ENCODE measurements around the gene PLD4.
"Not testable (repeated sequence)": the region's sequence is repeated elsewhere in the genome, so short reads cannot be mapped to it uniquely, and the experiment has no call there.

PLD4 gene

DNA sequence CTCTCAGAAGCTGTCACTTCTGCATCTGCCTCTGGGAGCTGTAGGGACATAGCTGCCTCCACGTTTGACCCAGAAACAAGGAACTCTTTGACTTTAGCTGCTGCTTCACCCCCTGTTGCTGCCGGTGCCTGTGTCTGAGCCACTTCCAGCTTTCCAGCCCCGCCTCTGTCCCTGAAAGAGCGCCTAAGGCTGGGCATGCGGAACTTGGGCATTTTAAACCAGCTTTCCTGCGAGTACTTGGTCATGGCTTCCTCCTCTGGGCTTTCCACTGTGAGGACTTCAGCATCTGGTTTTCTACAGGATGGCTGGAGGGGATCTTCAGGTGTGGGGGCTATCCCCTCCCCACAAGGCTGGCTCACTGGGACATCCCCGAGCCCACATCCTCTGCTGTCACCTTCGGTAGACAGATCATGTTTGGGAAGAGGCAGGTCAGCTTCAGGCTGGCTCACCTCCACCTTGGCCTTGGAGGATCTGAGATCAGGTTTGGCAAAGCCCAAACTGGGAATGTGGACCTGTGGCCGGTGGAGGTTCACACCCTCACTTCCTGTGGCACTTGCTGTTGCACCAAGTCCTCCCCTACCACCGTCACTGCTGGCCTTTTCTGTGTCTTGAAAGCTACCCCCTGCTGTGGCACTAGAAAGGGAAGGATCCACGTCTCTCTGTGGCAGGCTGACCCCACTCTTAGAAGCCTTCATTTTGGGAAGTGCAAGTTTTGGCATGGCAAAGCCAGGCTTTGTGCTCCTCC is 15.2 kb downstream of the PLD4 start:
- Histone ChIP-seq H3K4me1 (peaks cover 0 to 29% (median 14%) of the 10 kb centered on the region in 10 experiments; a peak in 17 of 20 replicates), H3K4me2 (0 out of 22 replicates have a peak overlapping the region, but pooled peaks of 1 of the 11 experiments have one; percentile 10), H4K20me1 (peaks cover 0 to 3% (median 0%) of the 10 kb centered on the region in 11 experiments; a peak in 1 of 22 replicates), H3K36me3 (no peaks in the 10 kb centered on the region; a peak in 1 of 22 replicates), H3K9me3 (replicated peaks in 1 of 11) (no peaks in the 10 kb centered on the region), H3K27me3 (peaks cover 0 to 15% (median 0%) of the 10 kb centered on the region in 11 experiments; a peak in 8 of 22 replicates), H3K4me3 (no peak overlapping the region), H3K9ac (no peak overlapping the region), H3K27ac (no peak overlapping the region)
- TF ChIP-seq Cebpa-rat (IDR thresholded peaks at IDR 0.05) = no peak

DNA sequence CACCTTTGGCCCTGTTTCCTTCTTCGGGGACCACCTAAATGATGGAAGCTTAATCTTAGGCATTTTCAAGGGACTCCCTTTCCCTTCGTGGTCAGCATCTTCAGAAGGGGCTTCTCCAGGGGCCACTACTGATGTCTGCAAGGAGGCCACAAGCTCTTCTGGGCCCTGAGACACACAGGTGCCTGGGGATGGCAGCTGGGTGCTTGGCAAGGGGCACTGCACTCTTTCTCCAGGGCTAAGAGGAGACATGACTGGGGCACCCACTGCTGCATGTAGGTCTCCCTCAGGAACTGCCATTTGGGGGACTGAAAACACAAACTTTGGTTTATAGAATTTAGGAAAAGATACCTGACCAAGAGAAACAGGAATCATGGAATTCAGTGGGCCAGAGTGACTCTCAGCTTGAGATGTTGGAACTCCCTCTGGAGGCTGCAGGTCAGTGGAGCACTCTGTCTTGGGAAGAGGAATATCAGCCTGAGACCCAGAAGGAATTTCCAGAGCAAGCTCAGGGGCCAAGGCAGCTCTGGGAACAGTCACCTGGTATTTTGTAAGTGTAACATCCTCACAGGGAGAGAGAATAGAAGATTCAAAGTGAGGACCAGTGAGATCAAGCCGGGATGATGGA is 16.0 kb downstream of the PLD4 start:
- no peak for TF ChIP-seq Cebpa-rat (IDR thresholded peaks at IDR 0.05)
- Histone ChIP-seq H3K36me3 (no peaks in the 10 kb centered on the region; a peak in 1 of 22 replicates), H3K27ac (no peak overlapping the region), H4K20me1 (no peaks in the 10 kb centered on the region), H3K27me3 (peaks cover 0 to 12% (median 0%) of the 10 kb centered on the region in 11 experiments; a peak in 3 of 22 replicates), H3K9ac (no peak overlapping the region), H3K9me3 (replicated peaks in 1 of 11) (no peaks in the 10 kb centered on the region), H3K4me1 (peaks cover 0 to 22% (median 12%) of the 10 kb centered on the region in 10 experiments; a peak in 17 of 20 replicates), H3K4me2 (no peak overlapping the region), H3K4me3 (no peak overlapping the region)

DNA sequence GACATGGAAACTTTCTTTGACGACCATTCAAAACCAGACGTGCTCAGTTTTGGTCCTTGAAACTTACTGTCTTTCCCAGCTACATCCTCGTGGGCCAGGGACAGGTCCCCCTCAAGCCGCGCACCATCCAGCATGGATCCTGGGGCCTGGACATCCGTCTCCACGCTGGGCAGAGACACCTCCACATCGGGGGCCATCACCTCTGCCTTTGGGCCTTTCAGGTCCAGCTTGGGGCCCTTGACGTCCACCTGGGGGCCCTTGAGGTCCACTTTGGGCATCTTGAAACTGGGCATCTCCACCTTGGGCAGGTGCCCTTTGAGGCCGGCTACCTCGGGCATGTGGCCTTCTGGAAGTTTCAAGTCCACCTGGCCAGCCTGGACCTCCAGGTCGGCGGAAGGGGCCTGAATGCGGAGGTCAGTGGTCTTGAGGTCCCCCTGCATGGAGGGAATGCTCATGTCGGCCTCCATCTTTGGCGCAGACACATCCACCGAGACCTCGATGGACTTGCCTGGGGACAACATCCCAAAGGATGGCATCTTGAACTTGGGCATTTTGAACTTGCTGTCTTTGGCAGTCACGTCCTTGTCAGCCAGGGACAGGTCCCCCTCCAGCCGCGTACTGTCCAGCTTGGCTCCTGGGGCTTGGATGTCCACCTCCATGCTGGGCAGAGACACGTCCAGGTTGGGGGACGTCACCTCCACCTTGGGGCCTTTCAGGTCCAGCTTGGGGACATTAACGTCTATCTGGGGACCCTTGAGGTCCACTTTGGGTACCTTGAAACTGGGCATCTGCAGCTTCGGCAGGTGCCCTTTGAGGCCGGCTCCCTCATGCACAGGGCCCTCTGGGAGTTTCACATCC is 17.1 kb downstream of the PLD4 start:
- H3K27me3 ChIP-seq = peaks cover 0 to 12% (median 0%) of the 10 kb centered on the region in 11 experiments; a peak in 3 of 22 replicates
- H4K20me1 ChIP-seq = no peaks in the 10 kb centered on the region

DNA sequence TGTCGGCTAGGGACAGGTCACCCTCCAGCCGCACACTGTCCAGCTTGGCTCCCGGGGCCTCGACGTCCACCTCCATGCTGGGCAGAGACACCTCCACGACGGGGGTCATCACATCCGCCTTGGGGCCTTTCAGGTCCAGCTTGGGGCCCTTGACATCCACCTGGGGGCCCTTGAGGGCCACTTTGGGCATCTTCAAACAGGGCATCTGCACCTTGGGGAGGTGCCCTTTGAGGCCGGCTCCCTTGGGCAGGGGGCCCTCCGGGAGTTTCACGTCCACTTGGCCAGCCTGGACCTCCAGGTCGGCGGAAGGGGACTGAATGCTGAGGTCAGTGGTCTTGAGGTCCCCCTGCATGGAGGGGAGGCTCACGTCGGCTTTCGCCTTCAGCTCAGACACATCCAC is 17.9 kb downstream of the PLD4 start:
- Histone ChIP-seq H3K36me3 (no peaks in the 10 kb centered on the region; a peak in 1 of 22 replicates), H3K9ac (no peak overlapping the region), H3K9me3 (replicated peaks in 1 of 11) (no peaks in the 10 kb centered on the region), H3K4me3 (no peak overlapping the region), H3K27me3 (peaks cover 0 to 6% (median 0%) of the 10 kb centered on the region in 11 experiments; a peak in 3 of 22 replicates), H4K20me1 (no peaks in the 10 kb centered on the region), H3K4me1 (peaks cover 0 to 7% (median 0%) of the 10 kb centered on the region in 10 experiments; a peak in 3 of 20 replicates), H3K4me2 (no peak overlapping the region), H3K27ac (no peak overlapping the region)
- no peak for TF ChIP-seq Cebpa-rat (IDR thresholded peaks at IDR 0.05)

More for the DNA sequence above, 17.1 kb downstream of the PLD4 start:
- Histone ChIP-seq H3K4me3 (no peak overlapping the region), H3K27ac (no peak overlapping the region), H3K4me1 (peaks cover 0 to 11% (median 5%) of the 10 kb centered on the region in 10 experiments; a peak in 14 of 20 replicates), H3K9me3 (replicated peaks in 1 of 11) (no peaks in the 10 kb centered on the region), H3K9ac (no peak overlapping the region), H3K36me3 (no peaks in the 10 kb centered on the region; a peak in 1 of 22 replicates), H3K4me2 (no peak overlapping the region)
- TF ChIP-seq Cebpa-rat (IDR thresholded peaks at IDR 0.05) = no peak

DNA sequence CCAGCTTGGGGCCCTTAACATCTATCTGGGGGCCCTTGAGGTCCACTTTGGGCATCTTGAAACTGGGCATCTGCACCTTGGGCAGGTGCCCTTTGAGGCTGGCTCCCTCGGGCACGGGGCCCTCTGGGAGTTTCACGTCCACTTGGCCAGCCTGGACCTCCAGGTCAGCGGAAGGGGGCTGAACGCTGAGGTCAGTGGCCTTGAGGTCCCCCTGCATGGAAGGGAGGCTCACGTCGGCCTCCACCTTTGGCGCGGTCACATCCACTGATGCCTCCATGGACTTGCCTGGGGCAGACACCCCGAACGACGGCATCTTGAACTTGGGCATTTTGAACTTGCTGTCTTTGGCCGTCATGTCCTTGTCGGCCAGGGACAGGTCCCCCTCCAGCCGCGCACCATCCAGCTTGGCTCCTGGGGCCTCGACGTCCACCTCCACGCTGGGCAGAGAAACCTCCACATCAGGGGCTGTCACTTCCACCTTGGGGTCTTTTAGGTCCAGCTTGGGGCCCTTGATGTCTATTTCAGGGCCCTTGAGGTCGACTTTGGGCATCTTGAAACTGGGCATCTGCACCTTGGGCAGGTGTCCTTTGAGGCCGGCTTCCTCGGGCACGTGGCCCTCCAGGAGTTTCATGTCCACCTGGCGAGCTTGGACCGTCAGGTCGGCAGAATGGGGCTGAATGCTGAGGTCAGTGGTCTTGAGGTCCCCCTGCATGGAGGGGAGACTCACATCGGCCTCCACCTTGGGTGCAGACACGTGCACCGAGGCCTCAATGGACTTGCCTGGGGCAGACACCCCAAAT is 18.7 kb downstream of the PLD4 start:
- not testable (repeated sequence) for H3K4me3 ChIP-seq; H3K27ac ChIP-seq; H3K9me3 ChIP-seq (replicated peaks in 1 of 11); H3K36me3 ChIP-seq; H3K4me2 ChIP-seq; H3K27me3 ChIP-seq; H3K4me1 ChIP-seq; H3K9ac ChIP-seq; H4K20me1 ChIP-seq

DNA sequence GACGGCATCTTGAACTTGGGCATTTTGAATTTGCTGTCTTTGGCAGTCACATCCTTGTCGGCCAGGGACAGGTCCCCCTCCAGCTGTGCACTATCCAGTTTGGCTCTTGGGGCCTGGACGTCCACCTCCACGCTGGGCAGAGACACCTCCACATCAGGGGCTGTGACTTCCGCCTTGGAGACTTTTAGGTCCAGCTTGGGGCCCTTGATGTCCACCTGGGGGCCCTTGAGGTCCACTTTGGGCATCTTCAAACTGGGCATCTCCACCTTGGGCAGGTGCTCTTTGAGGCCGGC is 19.3 kb downstream of the PLD4 start:
- H3K4me3 ChIP-seq; H4K20me1 ChIP-seq; H3K36me3 ChIP-seq; H3K4me2 ChIP-seq; H3K9ac ChIP-seq; H3K9me3 ChIP-seq (replicated peaks in 1 of 11); H3K27ac ChIP-seq; H3K27me3 ChIP-seq; H3K4me1 ChIP-seq: not testable (repeated sequence)

DNA sequence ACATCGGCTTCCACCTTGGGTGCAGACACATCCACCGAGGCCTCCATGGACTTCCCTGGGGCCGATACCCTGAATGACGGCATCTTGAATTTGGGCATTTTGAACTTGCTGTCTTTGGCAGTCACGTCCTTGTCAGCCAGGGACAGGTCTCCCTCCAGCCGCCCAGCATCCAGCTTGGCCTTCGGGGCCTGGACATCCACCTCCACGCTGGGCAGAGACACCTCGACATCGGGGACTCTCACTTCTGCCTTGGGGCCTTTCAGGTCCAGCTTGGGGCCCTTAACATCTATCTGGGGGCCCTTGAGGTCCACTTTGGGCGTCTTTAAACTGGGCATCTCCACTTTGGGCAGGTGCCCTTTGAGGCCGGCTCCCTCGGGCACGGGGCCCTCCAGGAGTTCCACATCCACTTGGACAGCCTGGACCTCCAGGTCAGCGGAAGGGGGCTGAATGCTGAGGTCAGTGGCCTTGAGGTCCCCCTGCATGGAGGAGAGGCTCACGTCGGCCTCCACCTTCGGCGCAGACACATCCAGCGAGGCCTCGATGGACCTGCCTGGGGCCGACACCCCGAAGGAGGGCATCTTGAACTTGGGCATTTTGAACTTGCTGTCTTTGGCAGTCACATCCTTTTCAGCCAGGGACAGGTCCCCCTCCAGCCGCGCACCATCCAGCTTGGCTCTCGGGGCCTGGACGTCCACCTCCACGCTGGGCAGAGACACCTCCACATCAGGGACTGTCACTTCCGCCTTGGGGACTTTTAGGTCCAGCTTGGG is 19.9 kb downstream of the PLD4 start:
- H3K4me3 ChIP-seq; H4K20me1 ChIP-seq; H3K4me2 ChIP-seq; H3K4me1 ChIP-seq; H3K27me3 ChIP-seq; H3K9me3 ChIP-seq (replicated peaks in 1 of 11); H3K9ac ChIP-seq; H3K36me3 ChIP-seq; H3K27ac ChIP-seq: not testable (repeated sequence)

DNA sequence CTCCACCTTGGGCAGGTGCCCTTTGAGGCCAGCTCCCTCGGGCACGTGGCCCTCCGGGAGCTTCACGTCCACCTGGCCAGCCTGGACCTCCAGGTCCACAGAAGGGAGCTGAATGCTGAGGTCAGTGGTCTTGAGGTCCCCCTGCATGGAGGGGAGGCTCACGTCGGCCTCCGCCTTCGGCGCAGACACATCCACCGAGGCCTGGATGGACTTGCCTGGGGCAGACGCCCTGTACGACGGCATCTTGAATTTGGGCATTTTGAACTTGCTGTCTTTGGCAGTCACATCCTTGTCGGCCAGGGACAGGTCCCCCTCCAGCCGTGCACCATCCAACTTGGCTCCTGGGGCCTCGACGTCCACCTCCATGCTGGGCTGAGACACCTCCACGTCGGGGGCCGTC is 20.6 kb downstream of the PLD4 start:
- H3K9ac ChIP-seq, H3K4me1 ChIP-seq: not testable (repeated sequence)

DNA sequence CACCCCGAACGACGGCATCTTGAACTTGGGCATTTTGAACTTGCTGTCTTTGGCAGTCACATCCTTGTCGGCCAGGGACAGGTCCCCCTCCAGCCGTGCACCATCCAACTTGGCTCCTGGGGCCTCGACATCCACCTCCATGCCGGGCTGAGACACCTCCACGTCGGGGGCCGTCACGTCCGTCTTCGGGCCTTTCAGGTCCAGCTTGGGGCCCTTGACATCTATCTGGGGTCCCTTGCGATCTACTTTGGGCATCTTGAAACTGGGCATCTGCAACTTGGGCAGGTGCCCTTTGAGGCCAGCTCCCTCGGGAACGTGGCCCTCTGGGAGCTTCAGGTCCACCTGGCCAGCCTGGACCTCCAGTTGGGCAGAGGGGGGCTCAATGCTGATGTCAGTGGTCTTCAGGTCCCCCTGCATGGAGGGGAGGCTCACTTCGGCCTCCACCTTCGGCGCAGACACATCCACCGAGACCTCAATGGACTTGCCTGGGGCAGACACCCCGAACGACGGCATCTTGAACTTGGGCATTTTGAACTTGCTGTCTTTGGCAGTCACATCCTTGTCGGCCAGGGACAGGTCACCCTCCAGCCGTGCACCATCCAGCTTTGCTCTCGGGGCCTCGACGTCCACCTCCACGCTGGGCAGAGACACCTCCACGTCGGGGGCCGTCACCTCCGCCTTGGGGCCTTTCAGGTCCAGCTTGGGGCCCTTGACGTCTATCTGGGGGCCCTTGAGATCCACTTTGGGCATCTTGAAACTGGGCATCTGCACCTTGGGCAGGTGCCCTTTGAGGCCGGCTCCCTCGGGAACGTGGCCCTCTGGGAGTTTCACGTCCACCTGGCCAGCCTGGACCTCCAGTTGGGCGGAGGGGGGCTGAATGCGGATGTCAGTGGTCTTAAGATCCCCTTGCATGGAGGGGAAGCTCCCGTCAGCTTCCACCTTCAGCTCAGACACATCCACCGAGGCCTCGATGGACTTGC is 21.6 kb downstream of the PLD4 start:
- H3K27me3 ChIP-seq; H3K9ac ChIP-seq; H3K4me2 ChIP-seq; H3K9me3 ChIP-seq (replicated peaks in 1 of 11); H3K27ac ChIP-seq; H3K36me3 ChIP-seq; H3K4me3 ChIP-seq; H4K20me1 ChIP-seq; H3K4me1 ChIP-seq: not testable (repeated sequence)

More for the DNA sequence above, 20.6 kb downstream of the PLD4 start:
- H4K20me1 ChIP-seq; H3K27ac ChIP-seq; H3K27me3 ChIP-seq; H3K36me3 ChIP-seq; H3K9me3 ChIP-seq (replicated peaks in 1 of 11); H3K4me2 ChIP-seq; H3K4me3 ChIP-seq: not testable (repeated sequence)

DNA sequence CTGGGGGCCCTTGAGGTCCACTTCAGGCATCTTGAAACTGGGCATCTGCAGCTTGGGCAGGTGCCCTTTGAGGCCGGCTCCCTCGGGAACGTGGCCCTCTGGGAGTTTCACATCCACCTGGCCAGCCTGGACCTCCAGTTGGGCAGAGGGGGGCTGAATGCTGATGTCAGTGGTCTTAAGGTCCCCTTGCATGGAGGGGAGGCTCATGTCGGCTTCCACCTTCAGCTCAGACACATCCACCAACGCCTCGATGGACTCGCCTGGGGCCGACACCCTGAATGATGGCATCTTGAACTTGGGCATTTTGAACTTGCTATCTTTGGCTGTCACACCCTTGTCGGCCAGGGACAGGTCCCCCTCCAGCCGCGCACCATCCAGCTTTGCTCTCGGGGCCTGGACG is 22.5 kb downstream of the PLD4 start:
- not testable (repeated sequence) for H3K36me3 ChIP-seq; H3K4me2 ChIP-seq; H3K4me1 ChIP-seq; H4K20me1 ChIP-seq; H3K4me3 ChIP-seq; H3K9ac ChIP-seq; H3K27ac ChIP-seq; H3K9me3 ChIP-seq (replicated peaks in 1 of 11); H3K27me3 ChIP-seq

DNA sequence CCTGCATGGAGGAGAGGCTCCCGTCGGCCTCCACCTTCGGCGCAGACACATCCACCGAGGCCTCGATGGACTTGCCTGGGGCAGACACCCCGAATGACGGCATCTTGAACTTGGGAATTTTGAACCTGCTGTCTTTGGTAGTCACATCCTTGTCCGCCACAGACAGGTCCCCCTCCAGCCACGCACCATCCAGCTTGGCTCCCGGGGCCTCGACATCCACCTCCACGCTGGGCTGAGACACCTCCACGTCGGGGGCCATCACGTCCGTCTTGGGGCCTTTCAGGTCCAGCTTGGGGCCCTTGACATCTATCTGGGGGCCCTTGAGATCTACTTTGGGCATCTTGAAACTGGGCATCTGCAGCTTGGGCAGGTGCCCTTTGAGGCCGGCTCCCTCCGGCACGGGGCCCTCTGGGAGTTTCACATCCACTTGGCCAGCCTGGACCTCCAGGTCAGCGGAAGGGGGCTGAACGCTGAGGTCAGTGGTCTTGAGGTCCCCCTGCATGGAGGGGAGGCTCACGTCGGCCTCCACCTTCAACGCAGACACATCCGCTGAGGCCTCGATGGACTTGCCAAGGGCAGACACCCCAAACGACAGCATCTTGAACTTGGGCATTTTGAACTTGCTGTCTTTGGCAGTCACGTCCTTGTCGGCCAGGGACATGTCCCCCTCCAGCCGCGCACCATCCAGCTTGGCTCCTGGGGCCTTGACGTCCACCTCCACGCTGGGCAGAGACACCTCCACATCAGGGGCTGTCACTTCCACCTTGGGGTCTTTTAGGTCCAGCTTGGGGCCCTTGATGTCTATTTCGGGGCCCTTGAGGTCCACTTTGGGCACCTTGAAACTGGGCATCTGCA is 23.4 kb downstream of the PLD4 start:
- H3K4me1 ChIP-seq; H3K9ac ChIP-seq; H3K36me3 ChIP-seq; H3K4me3 ChIP-seq; H3K9me3 ChIP-seq (replicated peaks in 1 of 11); H3K27ac ChIP-seq; H4K20me1 ChIP-seq; H3K4me2 ChIP-seq; H3K27me3 ChIP-seq: not testable (repeated sequence)

All from BLaER1 treated with 17β-estradiol and CSF1 and Interleukin-3, amounts not matched to agents 10 nM and 100 nM (cell line).